HepG2 (cell line): ENCODE measurements around the gene NOXRED1.

Experiments
- HOXD1 ChIP-seq: sonication (generic); formaldehyde crosslinking; IDR thresholded peaks from 2 replicates; pipeline ENCODE4 v1.5.0; 2020; ENCODE audit warnings: missing genetic modification reagents
- KAT2B ChIP-seq: fragments of 150-350 bp; IDR thresholded peaks from 2 replicates; pipeline ENCODE4 v1.6.1; 2014; ENCODE audit warnings: low read depth, low read length, borderline replicate concordance
- MAFG ChIP-seq: sonication (generic); formaldehyde crosslinking; IDR thresholded peaks from 2 replicates; pipeline ENCODE4 v1.5.1; 2020; ENCODE audit warnings: mild to moderate bottlenecking, missing genetic modification reagents
- MAFK ChIP-seq, 2 experiments: IDR thresholded peaks in 1 of 2; conservative IDR thresholded peaks in 1 of 2; 2 replicates each; pipeline ENCODE4 v1.6.1; 2011; ENCODE audit warnings: improper control_type of control experiment in 2 of 2, low read length in 2 of 2
- PITX1 ChIP-seq: sonication (generic); formaldehyde crosslinking; IDR thresholded peaks from 2 replicates; pipeline ENCODE4 v1.5.1; 2020; ENCODE audit warnings: mild to moderate bottlenecking, missing genetic modification reagents
- TF ChIP-seq, protein P1 (sequence below): sonication (generic); formaldehyde crosslinking; IDR thresholded peaks from 2 replicates; pipeline ENCODE4 v1.5.1; 2020; ENCODE audit warnings: mild to moderate bottlenecking, missing genetic modification reagents, borderline replicate concordance
- TF ChIP-seq, protein P2 (sequence below): sonication (generic); formaldehyde crosslinking; IDR thresholded peaks from 2 replicates; pipeline ENCODE4 v1.4.0; 2020; ENCODE audit warnings: missing genetic modification reagents

DNA sequence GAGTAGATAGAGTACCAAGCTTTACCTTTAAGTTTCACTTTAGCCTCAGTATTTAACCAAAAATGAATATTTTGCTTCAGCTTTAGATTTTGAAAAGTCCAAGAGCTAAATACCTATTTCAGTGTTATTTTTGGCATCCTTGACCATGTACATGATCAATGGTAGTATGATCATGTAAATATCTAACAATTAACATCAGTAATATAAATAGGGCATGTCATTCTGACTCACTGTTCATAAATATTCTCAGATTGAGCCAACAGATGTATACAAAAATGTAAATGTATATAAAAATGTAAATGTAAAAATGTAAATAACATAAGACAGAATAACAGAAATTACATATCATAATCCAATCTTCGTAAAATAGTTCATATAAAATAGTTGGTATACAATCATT, 15.3 kb upstream of the NOXRED1 start:
- TF ChIP-seq PITX1 (no peak), HOXD1 (CRISPR knock-in tag) (no peak), KAT2B (no peak), MAFG (no peak), MAFK (conservative IDR thresholded peaks at IDR 0.05 in 1 of 2, IDR thresholded peaks at IDR 0.05 in 1 of 2; ENCODE audit: low read length in 2 of 2) (no peak)
- TF ChIP-seq, protein P1, sequence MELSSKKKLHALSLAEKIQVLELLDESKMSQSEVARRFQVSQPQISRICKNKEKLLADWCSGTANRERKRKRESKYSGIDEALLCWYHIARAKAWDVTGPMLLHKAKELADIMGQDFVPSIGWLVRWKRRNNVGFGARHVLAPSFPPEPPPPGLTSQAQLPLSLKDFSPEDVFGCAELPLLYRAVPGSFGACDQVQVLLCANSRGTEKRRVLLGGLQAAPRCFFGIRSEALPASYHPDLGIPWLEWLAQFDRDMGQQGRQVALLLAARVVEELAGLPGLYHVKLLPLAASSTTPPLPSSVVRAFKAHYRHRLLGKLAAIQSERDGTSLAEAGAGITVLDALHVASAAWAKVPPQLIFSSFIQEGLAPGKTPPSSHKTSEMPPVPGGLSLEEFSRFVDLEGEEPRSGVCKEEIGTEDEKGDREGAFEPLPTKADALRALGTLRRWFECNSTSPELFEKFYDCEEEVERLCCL (CRISPR knock-in tag) = no peak
- TF ChIP-seq, protein P2, sequence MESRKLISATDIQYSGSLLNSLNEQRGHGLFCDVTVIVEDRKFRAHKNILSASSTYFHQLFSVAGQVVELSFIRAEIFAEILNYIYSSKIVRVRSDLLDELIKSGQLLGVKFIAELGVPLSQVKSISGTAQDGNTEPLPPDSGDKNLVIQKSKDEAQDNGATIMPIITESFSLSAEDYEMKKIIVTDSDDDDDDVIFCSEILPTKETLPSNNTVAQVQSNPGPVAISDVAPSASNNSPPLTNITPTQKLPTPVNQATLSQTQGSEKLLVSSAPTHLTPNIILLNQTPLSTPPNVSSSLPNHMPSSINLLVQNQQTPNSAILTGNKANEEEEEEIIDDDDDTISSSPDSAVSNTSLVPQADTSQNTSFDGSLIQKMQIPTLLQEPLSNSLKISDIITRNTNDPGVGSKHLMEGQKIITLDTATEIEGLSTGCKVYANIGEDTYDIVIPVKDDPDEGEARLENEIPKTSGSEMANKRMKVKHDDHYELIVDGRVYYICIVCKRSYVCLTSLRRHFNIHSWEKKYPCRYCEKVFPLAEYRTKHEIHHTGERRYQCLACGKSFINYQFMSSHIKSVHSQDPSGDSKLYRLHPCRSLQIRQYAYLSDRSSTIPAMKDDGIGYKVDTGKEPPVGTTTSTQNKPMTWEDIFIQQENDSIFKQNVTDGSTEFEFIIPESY (CRISPR knock-in tag) = no peak
